ENCODE results near the gene RGS11.
"Not testable (repeated sequence)": the region's sequence is repeated elsewhere in the genome, so short reads cannot be mapped to it uniquely, and the experiment has no call there.

The RGS11 gene

DNA sequence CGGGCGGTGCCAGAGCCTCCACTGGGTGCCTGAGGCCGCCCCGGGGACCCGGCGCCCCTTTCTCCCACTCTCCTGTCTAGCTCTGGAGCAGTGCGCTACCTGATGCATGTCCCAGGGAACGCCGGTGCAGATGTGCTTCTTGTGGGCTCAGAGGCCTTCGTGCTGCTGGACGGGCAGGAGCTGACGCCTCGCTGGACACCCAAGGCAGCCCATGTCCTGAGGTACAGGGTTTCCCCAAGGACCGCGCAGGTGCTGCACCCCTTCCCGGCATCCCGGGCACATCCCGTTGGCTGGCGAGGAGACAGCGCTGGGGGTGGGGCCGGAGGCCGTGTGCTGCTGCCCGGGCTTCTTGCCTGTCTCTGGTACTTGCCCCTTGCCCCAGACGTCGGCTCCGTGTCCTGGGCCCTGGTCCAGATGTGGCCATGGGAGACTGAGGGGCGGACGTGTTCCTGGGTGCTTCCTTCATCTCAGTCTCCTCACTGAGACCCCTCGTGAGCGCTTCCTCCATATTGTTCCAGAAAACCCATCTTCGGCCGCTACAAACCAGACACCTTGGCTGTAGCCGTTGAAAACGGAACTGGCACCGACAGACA lies 12.5 kb downstream of the RGS11 start:
- no peak for DNase-seq (ENCODE audit: low spot score)

DNA sequence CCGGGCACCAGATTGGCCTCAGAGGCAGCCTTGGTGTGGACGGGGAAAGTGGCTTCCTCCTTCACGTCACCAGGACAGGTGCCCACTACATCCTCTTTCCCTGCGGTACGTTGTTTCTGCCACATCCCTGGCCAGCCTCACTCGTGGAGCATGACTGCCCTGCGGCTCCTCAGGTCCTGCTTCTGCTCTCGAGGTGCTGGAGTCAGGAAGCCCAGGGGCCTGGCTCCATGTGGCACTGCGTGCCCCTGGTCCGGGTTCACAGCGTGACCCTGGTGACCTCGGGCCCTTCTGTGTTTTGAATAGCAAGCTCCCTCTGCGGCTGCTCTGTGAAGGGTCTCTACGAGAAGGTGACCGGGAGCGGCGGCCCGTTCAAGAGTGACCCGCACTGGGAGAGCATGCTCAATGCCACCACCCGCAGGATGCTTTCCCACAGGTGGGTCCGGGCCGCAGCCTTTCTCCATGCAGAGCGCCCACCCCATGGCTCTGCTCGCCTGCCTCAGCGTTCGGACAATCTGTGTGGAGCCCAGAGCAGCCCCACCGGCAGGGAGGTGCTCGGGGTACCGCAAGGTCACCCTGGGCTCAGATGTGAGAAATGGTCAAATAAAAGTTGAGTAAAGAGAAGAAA lies 13.5 kb downstream of the RGS11 start:
- no peak for DNase-seq (ENCODE audit: low spot score)

DNA sequence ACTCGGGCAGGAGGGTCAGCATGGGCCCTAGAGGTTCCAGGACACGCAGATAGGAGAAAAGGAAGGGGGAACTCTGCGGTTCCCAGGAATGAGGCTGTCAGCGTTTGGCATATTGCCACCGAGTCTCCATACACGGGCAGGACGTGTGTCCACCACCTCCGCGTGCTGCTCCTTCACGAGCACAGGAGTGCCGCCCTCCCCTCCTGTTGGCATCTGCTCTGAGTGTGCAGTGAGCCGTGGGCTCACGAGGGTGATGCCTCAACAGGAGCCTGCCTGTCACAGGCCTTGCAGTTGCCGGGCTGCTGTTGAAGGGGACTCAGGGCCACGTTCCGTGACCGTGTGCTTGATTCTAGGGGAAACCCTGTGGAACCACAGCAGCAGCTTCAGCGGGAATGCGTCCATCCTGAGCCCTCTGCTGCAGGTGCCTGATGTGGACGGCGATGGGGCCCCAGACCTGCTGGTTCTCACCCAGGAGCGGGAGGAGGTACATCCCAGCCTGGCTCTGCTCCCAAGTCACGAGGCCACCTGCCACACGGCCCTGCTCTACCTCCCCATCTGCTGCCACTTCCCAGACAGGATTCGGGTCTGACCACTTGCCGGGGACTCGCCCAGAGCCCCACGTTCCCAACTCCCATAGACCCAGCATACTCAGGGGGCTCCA lies 14.6 kb downstream of the RGS11 start:
- no peak for DNase-seq (ENCODE audit: low spot score)

- DNase-seq (ENCODE audit: low spot score): no peak
Observed at GRCh38 chr16:260326-260725, 15.4 kb downstream of the RGS11 start.

GRCh38 chr16:259814-260253 lies 15.9 kb downstream of the RGS11 start:
- DNase-seq (ENCODE audit: low spot score): no peak

GRCh38 chr16:259226-259625 lies 16.5 kb downstream of the RGS11 start:
- no peak for DNase-seq (ENCODE audit: low spot score)

DNA sequence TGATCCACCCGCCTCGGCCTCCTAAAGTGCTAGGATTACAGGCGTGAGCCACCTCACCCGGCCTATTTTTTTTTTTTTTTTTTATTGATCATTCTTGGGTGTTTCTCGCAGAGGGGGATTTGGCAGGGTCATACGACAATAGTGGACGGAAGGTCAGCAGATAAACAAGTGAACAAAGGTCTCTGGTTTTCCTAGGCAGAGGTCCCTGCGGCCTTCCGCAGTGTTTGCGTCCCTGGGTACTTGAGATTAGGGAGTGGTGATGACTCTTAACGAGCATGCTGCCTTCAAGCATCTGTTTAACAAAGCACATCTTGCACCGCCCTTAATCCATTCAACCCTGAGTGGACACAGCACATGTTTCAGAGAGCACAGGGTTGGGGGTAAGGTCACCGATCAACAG lies 17.7 kb downstream of the RGS11 start:
- not testable (repeated sequence) for DNase-seq (ENCODE audit: low spot score)

DNA sequence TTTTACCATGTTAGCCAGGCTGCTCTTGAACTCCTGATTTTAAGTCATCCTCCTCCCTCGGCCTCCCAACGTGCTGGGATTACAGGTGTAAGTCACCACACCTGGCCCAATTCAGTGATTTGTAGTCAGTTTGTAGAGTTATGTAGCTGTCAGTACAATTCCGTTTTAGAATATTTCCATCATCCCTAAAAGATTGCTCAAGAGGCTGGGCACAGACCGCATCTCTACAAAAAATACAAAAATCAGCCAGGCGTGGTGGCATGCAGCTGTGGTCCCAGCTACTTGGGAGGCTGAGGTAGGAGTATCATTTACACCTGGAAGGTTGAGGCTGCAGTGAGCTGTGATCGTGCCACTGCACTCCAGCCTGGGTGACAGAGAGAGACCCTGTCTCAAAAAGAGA lies 20.6 kb downstream of the RGS11 start:
- DNase-seq (ENCODE audit: low spot score): no peak

DNA sequence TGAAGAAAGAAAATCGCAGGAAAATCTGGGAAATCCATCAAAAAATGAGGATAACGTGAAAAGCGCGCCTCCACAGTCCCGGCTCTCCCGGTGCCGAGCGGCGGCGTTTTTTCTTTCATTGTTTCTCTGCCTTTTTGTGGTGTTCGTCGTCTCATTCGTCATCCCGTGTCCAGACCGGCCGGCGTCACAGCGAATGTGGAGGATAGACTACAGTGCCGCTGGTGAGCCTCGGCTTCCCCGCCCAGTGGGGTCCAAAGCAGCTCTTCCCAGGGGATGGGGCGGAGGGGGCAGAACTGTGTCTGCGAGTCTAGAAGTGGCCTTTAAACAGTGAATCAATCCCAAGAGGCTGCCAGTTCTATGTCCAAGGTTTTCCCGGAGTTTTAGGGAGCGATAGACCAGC lies 21.3 kb downstream of the RGS11 start:
- no peak for DNase-seq (ENCODE audit: low spot score)

GRCh38 chr16:253833-254232 lies 21.9 kb downstream of the RGS11 start:
- no peak for DNase-seq (ENCODE audit: low spot score)

DNA sequence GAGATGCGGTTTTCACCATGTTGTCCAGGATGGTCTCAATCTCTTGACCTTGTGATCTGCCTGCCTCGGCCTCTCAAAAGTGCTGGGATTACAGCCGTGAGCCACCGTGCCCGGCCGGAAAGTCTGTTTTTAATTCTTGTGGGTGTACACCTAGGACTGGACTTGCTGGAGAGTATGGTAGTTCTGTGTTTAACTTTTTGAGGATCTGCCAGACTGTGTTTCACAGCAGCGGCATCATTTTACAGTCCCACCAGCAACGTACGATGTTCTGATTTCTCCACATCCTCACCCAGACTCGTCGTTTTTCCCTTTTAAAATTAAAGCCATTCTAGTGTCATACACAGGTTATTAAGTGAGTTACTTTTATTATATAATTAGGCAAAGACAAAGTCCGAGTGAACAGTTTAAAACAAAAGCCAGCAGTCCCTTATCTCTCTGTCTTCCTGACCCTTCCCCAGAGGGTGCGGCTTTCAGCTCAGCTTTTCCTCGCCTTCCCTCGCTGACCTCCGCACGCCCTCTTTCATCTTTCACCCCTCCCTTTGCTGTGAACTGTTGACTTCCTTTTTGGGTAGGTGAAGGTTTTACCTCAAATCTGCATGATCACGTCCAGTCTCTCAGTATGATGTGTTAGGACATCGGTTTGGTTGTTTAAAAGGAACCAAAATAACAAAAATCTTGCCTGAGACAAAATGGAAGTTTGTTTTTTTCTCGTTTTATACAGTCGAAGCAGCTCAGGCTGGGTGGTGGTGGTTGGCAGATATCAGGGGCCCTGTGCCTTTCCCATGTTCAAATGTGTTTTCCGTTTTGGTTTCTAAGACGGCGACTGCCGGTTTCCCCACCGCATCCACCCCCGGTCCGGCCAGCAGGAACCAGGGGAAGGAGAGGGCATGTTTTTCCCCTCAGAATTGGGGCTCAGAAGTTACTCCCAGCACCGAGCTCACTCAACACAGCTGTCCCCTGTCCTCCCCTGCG lies 23.1 kb downstream of the RGS11 start:
- peak; percentile 23 for DNase-seq (ENCODE audit: low spot score)

DNA sequence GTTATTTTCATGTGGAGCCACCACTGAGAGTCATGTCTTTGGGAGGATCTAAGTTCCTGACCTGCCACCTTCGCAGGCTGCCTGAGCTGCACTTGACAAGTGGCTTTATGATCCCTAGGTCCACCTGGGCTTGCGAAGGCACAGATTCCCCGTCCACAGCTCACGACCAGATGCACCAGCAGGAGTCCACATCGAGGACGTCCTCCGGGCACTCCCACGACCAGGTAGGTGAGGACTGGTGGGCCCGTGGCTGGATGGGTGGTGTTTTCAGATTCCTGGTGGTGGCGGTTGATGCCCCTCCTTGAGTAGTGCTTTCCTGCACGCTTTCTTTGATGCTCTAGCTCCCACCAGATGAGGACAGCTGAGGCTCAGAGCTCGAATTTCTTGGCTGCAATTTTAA lies 26.3 kb downstream of the RGS11 start:
- no peak for DNase-seq (ENCODE audit: low spot score)

GRCh38 chr16:247027-247426 lies 28.7 kb downstream of the RGS11 start:
- DNase-seq (ENCODE audit: low spot score): no peak

- no peak for DNase-seq (ENCODE audit: low spot score)
Observed at GRCh38 chr16:245105-245504, 30.6 kb downstream of the RGS11 start.

DNA sequence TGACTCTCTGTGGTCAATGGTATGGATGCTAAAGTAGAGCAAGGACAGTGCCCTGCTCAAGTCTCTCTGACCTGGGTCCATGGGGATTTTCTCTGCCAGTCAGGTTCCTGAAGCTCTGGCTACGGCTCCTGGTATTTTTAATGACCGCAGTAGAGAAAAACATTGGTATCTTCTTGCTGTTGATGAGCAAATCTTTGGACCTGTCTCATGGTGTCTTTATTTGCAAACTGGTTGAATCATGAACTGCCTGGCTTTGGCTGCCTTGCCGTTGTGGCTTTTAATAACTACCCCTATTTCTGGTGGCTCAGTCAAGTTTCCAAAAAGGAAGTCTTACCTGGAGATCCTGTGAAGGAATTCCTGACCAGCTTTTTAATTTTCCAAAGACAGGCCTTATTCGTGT lies 32.4 kb downstream of the RGS11 start:
- DNase-seq (ENCODE audit: low spot score): no peak

DNA sequence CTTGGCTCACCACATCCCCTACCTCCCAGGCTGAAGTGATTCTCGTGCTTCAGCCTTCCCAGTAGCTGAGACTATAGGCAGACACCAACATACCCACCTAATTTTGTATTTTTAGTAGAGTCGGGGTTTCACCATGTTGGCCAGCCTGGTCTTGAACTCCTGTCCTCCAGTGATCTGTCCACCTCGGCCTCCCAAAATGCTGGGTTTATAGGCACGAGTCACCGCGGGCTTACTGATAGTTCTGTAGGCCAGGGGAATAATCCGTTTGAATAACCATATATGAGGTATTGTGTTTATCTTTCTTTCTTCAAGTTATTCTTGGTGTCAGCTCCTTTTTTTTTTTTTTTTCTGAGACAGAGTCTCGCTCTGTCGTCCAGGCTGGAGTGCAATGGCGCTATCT lies 33.5 kb downstream of the RGS11 start:
- no peak for DNase-seq (ENCODE audit: low spot score)

DNA sequence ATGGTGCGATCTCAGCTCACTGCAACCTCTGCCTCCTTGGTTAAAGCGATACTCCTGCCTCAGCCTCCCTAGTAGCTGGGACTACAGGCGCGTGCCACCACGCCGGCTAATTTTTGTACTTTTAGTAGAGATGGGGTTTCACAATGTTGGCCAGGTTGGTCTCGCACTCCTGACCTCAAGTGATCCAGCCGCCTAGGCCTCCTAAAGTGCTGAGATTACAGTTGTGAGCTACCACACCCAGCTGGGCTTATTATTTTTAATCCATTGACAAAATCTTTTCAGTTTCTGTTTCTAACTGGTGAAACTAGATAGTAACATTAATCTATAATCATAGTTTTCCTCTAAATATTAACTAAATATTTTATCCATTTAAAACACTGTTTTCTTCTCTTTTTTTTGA lies 35.2 kb downstream of the RGS11 start:
- DNase-seq (ENCODE audit: low spot score): no peak

DNA sequence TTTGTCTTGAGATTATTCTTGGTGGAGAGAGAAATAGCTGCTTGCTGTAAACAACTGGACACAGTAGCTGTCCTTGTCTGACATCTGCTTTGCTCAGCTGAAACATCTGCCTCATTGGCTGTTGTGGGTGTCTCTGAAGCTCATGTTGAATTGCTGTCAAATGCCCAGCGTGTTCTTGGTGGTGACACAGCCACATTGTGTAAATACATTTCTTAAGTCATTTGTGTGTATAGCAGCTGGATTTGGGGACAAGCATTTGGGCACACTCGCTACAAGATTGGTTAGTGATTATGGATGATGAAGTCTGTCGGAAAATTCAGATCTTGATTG lies 35.8 kb downstream of the RGS11 start:
- DNase-seq (ENCODE audit: low spot score): no peak

DNA sequence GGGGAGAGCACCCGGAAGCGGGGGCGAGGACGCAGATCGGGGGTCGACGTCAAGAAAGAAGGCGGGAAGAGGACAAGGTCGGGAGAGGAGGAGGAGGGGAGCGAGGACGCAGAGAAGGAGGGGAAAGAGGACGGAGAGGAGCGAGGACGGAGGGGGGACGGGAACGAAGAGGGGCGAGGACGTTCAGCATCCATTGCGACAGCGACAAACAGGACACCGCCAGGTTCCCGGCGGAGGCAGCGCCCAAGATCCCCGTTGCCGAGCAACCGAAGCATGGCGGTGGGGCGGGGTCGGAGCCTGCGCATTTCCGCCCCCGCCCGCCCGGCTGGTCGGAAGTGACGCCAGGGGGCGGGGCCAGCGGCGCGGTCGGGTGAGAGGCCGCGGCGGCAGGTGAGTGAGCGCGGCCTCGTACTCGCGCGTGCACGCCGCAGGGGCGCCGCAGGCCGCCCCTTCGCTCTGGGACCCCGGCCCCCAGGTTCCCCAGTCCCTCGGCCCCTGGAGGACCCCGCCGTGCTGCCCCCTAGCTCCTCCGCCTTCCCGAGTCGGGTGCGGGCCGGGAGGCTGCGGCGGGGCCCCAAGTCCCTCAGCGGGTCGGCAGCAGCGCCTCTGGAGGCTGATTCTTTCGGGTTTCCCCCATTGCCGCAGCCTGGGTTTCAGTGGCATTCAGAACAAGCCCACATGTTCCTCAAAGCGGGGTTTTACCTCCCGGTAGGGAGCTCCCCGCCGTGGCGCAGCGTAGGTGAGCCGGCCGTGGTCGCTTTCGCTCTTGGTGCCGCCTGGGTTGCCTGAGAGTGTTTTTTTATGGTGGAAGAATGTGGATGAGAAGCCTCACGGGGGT lies 41.1 kb downstream of the RGS11 start, which contains the start of gene FAM234A:
FAM234A (plus strand) TSS at position 354 of the 838 bp plus-strand sequence. CDS start 19,593 bp downstream, outside the sequence.
- DNase-seq (ENCODE audit: low spot score): peak; percentile 93

DNA sequence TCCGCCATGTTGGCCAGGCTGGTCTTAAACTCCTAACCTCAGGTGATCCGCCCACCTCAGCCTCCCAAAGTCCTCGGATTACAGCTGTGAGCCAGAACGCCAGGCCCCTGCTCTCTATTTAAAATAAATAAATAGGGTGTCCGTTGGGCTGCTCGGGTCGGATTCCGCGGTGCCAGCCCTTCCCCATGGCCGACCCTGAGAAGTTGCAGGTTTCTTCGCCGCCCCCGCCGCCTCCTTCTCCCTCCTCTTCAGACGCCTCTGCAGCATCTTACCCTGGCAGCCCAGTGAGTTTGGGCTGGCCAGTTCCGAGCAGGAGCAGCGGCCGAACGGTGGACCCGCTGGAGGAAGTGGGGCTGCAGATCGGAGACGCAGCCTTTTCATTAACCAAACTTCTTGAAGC lies 44.8 kb downstream of the RGS11 start:
- DNase-seq (ENCODE audit: low spot score): no peak

DNA sequence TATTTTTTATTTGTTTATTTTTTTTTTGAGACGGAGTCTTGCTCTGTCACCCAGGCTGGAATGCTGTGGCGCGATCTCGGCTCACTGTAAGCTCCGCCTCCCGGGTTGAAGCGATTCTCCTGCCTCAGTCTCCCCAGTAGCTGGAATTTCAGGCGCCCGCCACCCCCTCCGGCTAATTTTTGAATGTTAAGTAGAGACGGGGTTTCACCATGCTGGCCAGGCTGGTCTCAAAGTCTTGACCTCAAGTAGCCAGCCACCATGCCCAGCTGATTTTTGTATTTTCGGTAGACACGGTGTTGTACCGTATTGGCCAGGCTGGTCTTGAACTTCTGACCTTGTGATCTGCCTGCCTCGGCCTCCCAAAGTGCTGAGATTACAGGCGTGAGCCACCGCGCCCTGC lies 45.4 kb downstream of the RGS11 start:
- DNase-seq (ENCODE audit: low spot score): not testable (repeated sequence)

Data from CD4-positive, alpha-beta T cell treated with Interleukin-15 for 4 hours (primary cell).